Measurements from ENCODE around the gene ADARB2. TPM values are rescaled to one million over a fixed set of nuclear protein-coding genes. Genes with fewer than 3 reads are reported as not detected.

The ADARB2 gene
- total and polyA plus RNA-seq, 2 experiments from 2014 or later: 2.0 to 5.0 TPM

DNA sequence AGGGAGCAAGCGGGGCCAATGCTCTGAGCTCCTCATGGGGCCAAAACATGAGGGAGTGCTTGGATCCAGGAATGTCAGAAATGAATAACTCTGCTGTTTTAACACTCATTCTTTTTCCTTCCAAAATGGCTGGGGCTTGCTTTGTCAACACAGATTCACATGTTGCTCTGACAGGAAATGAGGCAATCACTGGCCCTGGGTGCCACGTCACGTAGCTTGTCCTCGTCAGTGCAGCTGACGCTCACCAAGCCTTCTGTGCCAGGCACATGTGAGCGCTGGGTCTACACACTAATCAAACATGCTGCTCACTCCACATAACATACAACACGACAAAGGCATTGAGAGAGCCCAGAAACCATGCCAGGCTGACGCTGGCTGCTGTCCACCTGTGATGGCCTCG is 482.2 kb downstream of the ADARB2 start:
- Histone ChIP-seq H3K4me2 (no peak overlapping the region), H3K9me2 (ENCODE audit: insufficient read depth) (no peaks in the 10 kb centered on the region; the same call in 1 of the 2 replicates), H3F3A (replicated peaks; ENCODE audit: low read depth) (no peaks in the 10 kb centered on the region), H3K79me2 (replicated peaks; ENCODE audit: insufficient read depth) (no peaks in the 10 kb centered on the region), H2AFZ (no peak overlapping the region), H3K27me3 (ENCODE audit: insufficient read depth) (no peaks in the 10 kb centered on the region), H3K4me3 (no peak overlapping the region), H3K4me1 (ENCODE audit: insufficient read depth) (no peaks in the 10 kb centered on the region), H3K36me3 (ENCODE audit: insufficient read depth) (no peaks in the 10 kb centered on the region), H3K27ac (ENCODE audit: low read depth) (no peak overlapping the region), H4K20me1 (replicated peaks; ENCODE audit: insufficient read depth) (no peaks in the 10 kb centered on the region)
- Mint-ChIP-seq H3K27me3 (ENCODE audit: insufficient read depth, low read depth, poor library complexity) (peaks cover 1% of the 10 kb centered on the region), H3K27ac (no peak overlapping the region), H3K4me1 (no peaks in the 10 kb centered on the region; the same call in 1 of the 3 replicates), H3K36me3 (ENCODE audit: low read depth) (no peaks in the 10 kb centered on the region), H3K9me3 (no peaks in the 10 kb centered on the region), H3K4me3 (no peak overlapping the region)
- ATAC-seq: no peak
- no peak for TF ChIP-seq POLR2AphosphoS5 (IDR thresholded peaks at IDR 0.05; ENCODE audit: low read depth)
- TF ChIP-seq, protein P1, sequence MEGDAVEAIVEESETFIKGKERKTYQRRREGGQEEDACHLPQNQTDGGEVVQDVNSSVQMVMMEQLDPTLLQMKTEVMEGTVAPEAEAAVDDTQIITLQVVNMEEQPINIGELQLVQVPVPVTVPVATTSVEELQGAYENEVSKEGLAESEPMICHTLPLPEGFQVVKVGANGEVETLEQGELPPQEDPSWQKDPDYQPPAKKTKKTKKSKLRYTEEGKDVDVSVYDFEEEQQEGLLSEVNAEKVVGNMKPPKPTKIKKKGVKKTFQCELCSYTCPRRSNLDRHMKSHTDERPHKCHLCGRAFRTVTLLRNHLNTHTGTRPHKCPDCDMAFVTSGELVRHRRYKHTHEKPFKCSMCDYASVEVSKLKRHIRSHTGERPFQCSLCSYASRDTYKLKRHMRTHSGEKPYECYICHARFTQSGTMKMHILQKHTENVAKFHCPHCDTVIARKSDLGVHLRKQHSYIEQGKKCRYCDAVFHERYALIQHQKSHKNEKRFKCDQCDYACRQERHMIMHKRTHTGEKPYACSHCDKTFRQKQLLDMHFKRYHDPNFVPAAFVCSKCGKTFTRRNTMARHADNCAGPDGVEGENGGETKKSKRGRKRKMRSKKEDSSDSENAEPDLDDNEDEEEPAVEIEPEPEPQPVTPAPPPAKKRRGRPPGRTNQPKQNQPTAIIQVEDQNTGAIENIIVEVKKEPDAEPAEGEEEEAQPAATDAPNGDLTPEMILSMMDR (conservative IDR thresholded peaks at IDR 0.05; ENCODE audit: low read depth in 2 of 2): no peak
- no peak for TF ChIP-seq NANOG (IDR thresholded peaks at IDR 0.05; ENCODE audit: borderline replicate concordance)
- TF ChIP-seq, protein P2, sequence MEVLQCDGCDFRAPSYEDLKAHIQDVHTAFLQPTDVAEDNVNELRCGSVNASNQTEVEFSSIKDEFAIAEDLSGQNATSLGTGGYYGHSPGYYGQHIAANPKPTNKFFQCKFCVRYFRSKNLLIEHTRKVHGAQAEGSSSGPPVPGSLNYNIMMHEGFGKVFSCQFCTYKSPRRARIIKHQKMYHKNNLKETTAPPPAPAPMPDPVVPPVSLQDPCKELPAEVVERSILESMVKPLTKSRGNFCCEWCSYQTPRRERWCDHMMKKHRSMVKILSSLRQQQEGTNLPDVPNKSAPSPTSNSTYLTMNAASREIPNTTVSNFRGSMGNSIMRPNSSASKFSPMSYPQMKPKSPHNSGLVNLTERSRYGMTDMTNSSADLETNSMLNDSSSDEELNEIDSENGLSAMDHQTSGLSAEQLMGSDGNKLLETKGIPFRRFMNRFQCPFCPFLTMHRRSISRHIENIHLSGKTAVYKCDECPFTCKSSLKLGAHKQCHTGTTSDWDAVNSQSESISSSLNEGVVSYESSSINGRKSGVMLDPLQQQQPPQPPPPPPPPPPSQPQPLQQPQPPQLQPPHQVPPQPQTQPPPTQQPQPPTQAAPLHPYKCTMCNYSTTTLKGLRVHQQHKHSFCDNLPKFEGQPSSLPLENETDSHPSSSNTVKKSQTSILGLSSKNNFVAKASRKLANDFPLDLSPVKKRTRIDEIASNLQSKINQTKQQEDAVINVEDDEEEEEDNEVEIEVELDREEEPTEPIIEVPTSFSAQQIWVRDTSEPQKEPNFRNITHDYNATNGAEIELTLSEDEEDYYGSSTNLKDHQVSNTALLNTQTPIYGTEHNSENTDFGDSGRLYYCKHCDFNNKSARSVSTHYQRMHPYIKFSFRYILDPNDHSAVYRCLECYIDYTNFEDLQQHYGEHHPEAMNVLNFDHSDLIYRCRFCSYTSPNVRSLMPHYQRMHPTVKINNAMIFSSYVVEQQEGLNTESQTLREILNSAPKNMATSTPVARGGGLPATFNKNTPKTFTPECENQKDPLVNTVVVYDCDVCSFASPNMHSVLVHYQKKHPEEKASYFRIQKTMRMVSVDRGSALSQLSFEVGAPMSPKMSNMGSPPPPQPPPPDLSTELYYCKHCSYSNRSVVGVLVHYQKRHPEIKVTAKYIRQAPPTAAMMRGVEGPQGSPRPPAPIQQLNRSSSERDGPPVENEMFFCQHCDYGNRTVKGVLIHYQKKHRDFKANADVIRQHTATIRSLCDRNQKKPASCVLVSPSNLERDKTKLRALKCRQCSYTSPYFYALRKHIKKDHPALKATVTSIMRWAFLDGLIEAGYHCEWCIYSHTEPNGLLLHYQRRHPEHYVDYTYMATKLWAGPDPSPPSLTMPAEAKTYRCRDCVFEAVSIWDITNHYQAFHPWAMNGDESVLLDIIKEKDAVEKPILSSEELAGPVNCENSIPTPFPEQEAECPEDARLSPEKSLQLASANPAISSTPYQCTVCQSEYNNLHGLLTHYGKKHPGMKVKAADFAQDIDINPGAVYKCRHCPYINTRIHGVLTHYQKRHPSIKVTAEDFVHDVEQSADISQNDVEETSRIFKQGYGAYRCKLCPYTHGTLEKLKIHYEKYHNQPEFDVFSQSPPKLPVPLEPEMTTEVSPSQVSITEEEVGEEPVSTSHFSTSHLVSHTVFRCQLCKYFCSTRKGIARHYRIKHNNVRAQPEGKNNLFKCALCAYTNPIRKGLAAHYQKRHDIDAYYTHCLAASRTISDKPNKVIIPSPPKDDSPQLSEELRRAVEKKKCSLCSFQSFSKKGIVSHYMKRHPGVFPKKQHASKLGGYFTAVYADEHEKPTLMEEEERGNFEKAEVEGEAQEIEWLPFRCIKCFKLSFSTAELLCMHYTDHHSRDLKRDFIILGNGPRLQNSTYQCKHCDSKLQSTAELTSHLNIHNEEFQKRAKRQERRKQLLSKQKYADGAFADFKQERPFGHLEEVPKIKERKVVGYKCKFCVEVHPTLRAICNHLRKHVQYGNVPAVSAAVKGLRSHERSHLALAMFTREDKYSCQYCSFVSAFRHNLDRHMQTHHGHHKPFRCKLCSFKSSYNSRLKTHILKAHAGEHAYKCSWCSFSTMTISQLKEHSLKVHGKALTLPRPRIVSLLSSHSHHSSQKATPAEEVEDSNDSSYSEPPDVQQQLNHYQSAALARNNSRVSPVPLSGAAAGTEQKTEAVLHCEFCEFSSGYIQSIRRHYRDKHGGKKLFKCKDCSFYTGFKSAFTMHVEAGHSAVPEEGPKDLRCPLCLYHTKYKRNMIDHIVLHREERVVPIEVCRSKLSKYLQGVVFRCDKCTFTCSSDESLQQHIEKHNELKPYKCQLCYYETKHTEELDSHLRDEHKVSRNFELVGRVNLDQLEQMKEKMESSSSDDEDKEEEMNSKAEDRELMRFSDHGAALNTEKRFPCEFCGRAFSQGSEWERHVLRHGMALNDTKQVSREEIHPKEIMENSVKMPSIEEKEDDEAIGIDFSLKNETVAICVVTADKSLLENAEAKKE (CRISPR knock-in tag; IDR thresholded peaks at IDR 0.05): no peak
- TF ChIP-seq STAT1 (IDR thresholded peaks at IDR 0.05; ENCODE audit: unreplicated experiment): no peak
- TF ChIP-seq, protein P3, sequence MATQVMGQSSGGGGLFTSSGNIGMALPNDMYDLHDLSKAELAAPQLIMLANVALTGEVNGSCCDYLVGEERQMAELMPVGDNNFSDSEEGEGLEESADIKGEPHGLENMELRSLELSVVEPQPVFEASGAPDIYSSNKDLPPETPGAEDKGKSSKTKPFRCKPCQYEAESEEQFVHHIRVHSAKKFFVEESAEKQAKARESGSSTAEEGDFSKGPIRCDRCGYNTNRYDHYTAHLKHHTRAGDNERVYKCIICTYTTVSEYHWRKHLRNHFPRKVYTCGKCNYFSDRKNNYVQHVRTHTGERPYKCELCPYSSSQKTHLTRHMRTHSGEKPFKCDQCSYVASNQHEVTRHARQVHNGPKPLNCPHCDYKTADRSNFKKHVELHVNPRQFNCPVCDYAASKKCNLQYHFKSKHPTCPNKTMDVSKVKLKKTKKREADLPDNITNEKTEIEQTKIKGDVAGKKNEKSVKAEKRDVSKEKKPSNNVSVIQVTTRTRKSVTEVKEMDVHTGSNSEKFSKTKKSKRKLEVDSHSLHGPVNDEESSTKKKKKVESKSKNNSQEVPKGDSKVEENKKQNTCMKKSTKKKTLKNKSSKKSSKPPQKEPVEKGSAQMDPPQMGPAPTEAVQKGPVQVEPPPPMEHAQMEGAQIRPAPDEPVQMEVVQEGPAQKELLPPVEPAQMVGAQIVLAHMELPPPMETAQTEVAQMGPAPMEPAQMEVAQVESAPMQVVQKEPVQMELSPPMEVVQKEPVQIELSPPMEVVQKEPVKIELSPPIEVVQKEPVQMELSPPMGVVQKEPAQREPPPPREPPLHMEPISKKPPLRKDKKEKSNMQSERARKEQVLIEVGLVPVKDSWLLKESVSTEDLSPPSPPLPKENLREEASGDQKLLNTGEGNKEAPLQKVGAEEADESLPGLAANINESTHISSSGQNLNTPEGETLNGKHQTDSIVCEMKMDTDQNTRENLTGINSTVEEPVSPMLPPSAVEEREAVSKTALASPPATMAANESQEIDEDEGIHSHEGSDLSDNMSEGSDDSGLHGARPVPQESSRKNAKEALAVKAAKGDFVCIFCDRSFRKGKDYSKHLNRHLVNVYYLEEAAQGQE (IDR thresholded peaks at IDR 0.05; ENCODE audit: unreplicated experiment): no peak
- DNase-seq (ENCODE audit: low spot score): no peak
